Glutamatergic neuron (in vitro differentiated cells): ENCODE data around the gene NMNAT3. TPM values are rescaled to one million over a fixed set of nuclear protein-coding genes. Genes with fewer than 3 reads are reported as not detected.
A peak's percentile ranks its signal among the peaks of the same experiment; 100 is the strongest.

Experiments used
- DNase-seq: peaks from one replicate; pipeline ENCODE4 v3.0.0; 2022
- H3K27ac Mint-ChIP-seq: one replicate; pipeline ENCODE4 v1.8.0; 2020; ENCODE audit warnings: mild to moderate bottlenecking, mixed read lengths, inconsistent platforms; ENCODE audit not compliant: unreplicated experiment
- H3K27me3 Mint-ChIP-seq: one replicate; pipeline ENCODE4 v1.8.0; 2020; ENCODE audit warnings: mild to moderate bottlenecking, moderate library complexity, mixed read lengths, inconsistent platforms; ENCODE audit not compliant: unreplicated experiment
- H3K36me3 Mint-ChIP-seq: one replicate; pipeline ENCODE4 v1.8.0; 2020; ENCODE audit warnings: mild to moderate bottlenecking, mixed read lengths, inconsistent platforms; ENCODE audit not compliant: unreplicated experiment
- H3K4me1 Mint-ChIP-seq: one replicate; pipeline ENCODE4 v1.8.0; 2020; ENCODE audit warnings: mild to moderate bottlenecking, low read depth, mixed read lengths, inconsistent platforms; ENCODE audit not compliant: unreplicated experiment
- H3K4me3 Mint-ChIP-seq: one replicate; pipeline ENCODE4 v1.8.0; 2020; ENCODE audit warnings: mild to moderate bottlenecking, mixed read lengths, inconsistent platforms; ENCODE audit not compliant: unreplicated experiment
- H3K9me3 Mint-ChIP-seq: one replicate; pipeline ENCODE4 v1.8.0; 2020; ENCODE audit warnings: mild to moderate bottlenecking, moderate library complexity, mixed read lengths, inconsistent platforms; ENCODE audit not compliant: unreplicated experiment
- CTCF ChIP-seq: fragments of 200-600 bp; sonication (generic); IDR thresholded peaks from one replicate; pipeline ENCODE4 v1.5.0; 2021; ENCODE audit not compliant: partially characterized antibody, unreplicated experiment
- total RNA-seq: library from RNA; stranded (reverse); fragmentation: NEBNext Ultra II Directional; extraction: Animal tissue kit (Norgen Biotek cat#: 25700); gene quantifications from one replicate; pipeline ENCODE4 v1.2.1, GENCODE V29; 2021; ENCODE audit not compliant: unreplicated experiment

Gene NMNAT3
- total RNA-seq, 1 donor from 2014 or later = 0.61 TPM

- H3K4me3 Mint-ChIP-seq = peak overlapping the region; percentile 89
- no peak for DNase-seq
- peaks cover 28% of the 10 kb centered on the region for H3K27me3 Mint-ChIP-seq
- no peak for TF ChIP-seq CTCF
- peaks cover 12% of the 10 kb centered on the region for H3K36me3 Mint-ChIP-seq
- peaks cover 32% of the 10 kb centered on the region for H3K9me3 Mint-ChIP-seq
- H3K27ac Mint-ChIP-seq = peak overlapping the region; percentile 94
- peaks cover 61% of the 10 kb centered on the region for H3K4me1 Mint-ChIP-seq
These were observed 139.8 kb downstream of the NMNAT3 start for GRCh38 chr3:139537795-139538621.

GRCh38 chr3:139537361-139537760 is 140.4 kb downstream of the NMNAT3 start:
- H3K9me3 Mint-ChIP-seq = peaks cover 32% of the 10 kb centered on the region
- DNase-seq = no peak
- H3K27ac Mint-ChIP-seq = peak overlapping the region; percentile 93
- TF ChIP-seq CTCF = no peak
- peaks cover 9% of the 10 kb centered on the region for H3K36me3 Mint-ChIP-seq
- peaks cover 28% of the 10 kb centered on the region for H3K27me3 Mint-ChIP-seq
- peak overlapping the region; percentile 89 for H3K4me3 Mint-ChIP-seq
- H3K4me1 Mint-ChIP-seq = peaks cover 67% of the 10 kb centered on the region

GRCh38 chr3:139534992-139535879 is 142.5 kb downstream of the NMNAT3 start:
- Mint-ChIP-seq H3K4me1 (peaks cover 60% of the 10 kb centered on the region), H3K36me3 (peaks cover 9% of the 10 kb centered on the region), H3K4me3 (peak overlapping the region; percentile 89), H3K27me3 (peaks cover 20% of the 10 kb centered on the region), H3K9me3 (peaks cover 27% of the 10 kb centered on the region), H3K27ac (peak overlapping the region; percentile 93)
- DNase-seq = peak; percentile 53
- TF ChIP-seq CTCF = no peak

GRCh38 chr3:139534455-139534812 is 143.3 kb downstream of the NMNAT3 start:
- Mint-ChIP-seq H3K36me3 (peaks cover 9% of the 10 kb centered on the region), H3K4me1 (peaks cover 66% of the 10 kb centered on the region), H3K4me3 (peak overlapping the region; percentile 63), H3K27me3 (peaks cover 15% of the 10 kb centered on the region), H3K9me3 (peaks cover 21% of the 10 kb centered on the region), H3K27ac (peak overlapping the region; percentile 93)
- TF ChIP-seq CTCF = no peak
- no peak for DNase-seq
